HPDE6-E6E7 (cell line): ENCODE data around the gene C11orf87.

Experiments
- DNase-seq: peaks from one replicate; pipeline ENCODE4 v3.0.0; 2011; ENCODE audit warnings: missing footprints; ENCODE audit errors: extremely low spot score

The C11orf87 gene

DNA sequence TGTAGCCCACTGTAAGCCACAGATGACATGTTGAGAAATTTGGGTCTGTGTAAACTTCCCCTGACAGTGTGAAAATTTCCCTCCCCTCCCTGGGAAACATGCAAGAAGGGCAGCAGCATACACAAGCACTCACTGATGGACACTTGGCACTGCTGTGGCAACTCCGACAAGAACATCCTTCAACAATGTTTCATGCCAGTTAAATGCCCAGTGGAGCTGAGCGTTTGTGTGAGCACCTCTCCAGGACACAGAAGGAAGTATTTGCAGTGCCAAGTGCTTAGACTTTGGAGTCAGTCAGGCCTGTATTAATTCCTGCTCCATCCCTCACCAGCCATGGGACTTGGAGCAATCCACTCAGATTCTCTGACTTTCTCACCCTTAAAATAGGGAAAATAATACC, 17.7 kb downstream of the C11orf87 start:
- no peak for DNase-seq

DNA sequence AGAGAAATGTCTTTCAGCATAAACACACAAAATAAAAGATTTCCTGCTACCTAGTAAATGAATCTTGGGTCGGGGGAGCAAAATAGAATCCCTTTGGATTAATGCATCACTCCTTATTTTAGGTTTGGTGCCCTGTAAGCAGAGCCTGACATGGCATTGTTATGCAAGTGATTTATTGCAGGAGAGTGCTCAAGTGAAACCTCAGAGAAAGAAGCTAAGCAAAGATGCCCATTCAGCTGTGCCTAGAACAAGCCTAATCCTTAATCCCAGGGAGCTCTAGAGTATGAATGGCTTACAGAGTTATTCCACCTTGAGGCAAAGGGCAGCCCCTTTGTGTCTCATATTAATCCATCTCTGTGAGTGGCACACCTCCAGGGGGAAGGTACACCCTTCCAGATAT, 21.1 kb downstream of the C11orf87 start:
- DNase-seq: no peak

DNA sequence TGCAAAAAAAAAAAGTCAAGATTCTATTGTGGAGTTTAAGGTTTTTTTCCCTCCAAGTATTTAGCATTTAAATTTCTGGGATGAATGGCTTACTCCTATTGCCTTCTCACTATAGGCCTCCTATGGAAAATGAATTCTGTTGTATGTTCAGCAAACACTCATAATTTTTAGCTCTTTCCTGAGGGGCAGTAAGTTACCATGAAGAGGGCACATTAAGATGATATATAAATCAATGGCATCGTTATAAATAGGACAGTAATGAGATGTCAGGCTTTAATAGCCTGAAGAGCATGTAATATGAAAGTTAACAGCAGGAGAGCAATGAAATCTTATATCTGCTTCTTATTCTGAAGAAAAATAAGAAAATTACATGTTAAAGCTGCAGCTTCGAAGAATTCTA, 32.9 kb downstream of the C11orf87 start:
- DNase-seq: no peak
